SU-DHL-6 (cell line): ENCODE data around the gene OSBPL10.

ENCODE experiments used
- CTCF ChIP-seq: fragments of 200-600 bp; sonication (generic); IDR thresholded peaks from one replicate; pipeline ENCODE4 v1.5.1; 2017; ENCODE audit warnings: antibody characterized with exemption, mild to moderate bottlenecking, low read length, moderate library complexity; ENCODE audit not compliant: insufficient read depth, poor library complexity, severe bottlenecking
- EZH2phosphoT487 ChIP-seq: fragments of 200-600 bp; sonication (generic), shearing (Covaris generic); conservative IDR thresholded peaks from 2 replicates; pipeline ENCODE4 v1.6.1; 2018; ENCODE audit warnings: mild to moderate bottlenecking, antibody characterized with exemption, low read length, moderate library complexity, mixed read lengths

- no peak for TF ChIP-seq CTCF
- TF ChIP-seq EZH2phosphoT487, result no peak
These were observed 259.4 kb downstream of the OSBPL10 start for GRCh38 chr3:31721676-31722075.
